A172 (cell line): ENCODE results near the gene COL5A1. TPM values are rescaled to one million over a fixed set of nuclear protein-coding genes. Genes with fewer than 3 reads are reported as not detected.

Experiments used
- DNase-seq: peaks from one replicate; pipeline ENCODE4 v3.0.0-alpha.2; 2015; ENCODE audit warnings: low spot score
- total RNA-seq: library from RNA; depleted of rRNA; stranded (reverse); fragments of >200 nt; shearing (Covaris generic); gene quantifications from 2 replicates; pipeline ENCODE4 v1.2.3, GENCODE V29; 2014

COL5A1 gene
- total RNA-seq, 1 experiment from 2014 or later, result 185 TPM

- DNase-seq, result peak; percentile 63
Measured at GRCh38 chr9:134625361-134626068, 16.1 kb upstream of the COL5A1 start.

DNA sequence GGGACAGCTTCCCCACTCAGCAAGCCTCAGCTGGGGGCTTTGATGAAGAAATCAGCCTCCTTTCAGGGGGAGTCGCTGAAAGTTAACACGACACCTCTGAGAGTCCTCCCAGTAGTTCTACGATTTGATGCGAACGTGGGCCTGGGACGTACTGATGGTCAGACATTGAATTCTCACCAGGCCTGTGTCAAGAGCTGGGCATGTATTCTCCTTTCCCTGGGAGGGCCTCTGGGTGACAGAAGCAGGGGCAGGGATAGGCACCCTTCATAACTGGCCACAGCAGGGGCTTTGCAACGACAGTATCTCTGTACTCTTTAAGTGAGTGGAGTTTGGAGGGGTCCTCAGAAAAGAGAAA is 15.6 kb upstream of the COL5A1 start:
- DNase-seq, result no peak

GRCh38 chr9:134626571-134627416 is 14.8 kb upstream of the COL5A1 start:
- peak; percentile 83 for DNase-seq

- DNase-seq, result no peak
Measured at GRCh38 chr9:134627417-134628353, 13.9 kb upstream of the COL5A1 start.

DNA sequence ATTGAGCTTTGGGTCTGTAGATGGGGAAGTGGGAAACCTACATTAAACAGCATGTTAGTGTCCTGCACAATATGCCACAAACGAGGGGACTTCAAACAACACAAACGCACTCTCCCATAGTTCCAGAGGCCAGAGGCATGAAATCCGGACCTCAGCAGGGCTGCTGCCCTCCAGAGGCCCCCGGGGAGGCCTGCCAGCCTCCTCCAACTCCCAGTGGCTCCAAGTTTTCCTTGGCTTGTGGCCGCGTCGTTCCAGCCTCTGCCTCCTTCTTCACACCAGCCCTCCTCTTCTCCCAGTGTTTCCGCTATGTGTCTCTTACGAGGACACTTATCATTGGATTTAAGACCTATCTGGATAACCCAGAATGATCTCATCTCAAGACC is 13.3 kb upstream of the COL5A1 start:
- no peak for DNase-seq

DNA sequence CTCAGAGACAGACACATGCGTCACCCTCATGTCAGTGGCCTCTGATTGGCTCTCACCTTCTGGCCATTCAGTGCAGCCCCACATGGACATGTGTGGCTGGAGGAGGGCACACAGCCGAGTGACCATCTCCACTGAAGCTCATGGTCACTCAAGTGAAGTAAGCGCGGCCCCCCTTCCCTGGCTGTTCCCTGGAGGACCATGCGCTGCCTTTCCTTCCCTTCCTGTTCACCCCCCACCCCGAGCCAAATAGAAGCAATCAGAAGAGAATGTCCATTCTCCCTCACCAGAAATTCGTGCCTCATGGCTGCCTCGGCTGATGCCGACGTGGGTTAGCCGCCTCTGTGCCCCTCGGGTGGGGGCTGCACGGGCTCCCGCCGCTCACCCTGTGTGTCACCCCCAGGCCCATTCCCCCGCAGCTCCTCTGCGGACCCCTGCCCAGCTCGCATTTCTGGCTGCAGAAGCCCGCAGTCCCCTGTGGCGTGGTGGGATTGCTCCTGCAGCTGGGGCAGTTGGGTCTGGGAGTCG is 12.5 kb upstream of the COL5A1 start:
- DNase-seq, result no peak

GRCh38 chr9:134629586-134630392 is 11.8 kb upstream of the COL5A1 start:
- DNase-seq, result no peak

GRCh38 chr9:134630393-134630790 is 11.2 kb upstream of the COL5A1 start:
- DNase-seq, result no peak

- no peak for DNase-seq
Measured at GRCh38 chr9:134630861-134631260, 10.7 kb upstream of the COL5A1 start.

GRCh38 chr9:134631881-134632280 is 9.7 kb upstream of the COL5A1 start:
- DNase-seq, result no peak

GRCh38 chr9:134632329-134632728 is 9.3 kb upstream of the COL5A1 start:
- DNase-seq, result no peak

- DNase-seq, result no peak
Measured at GRCh38 chr9:134633362-134634142, 8.1 kb upstream of the COL5A1 start.

- no peak for DNase-seq
Measured at GRCh38 chr9:134634176-134634575, 7.4 kb upstream of the COL5A1 start.

- no peak for DNase-seq
Measured at GRCh38 chr9:134634667-134635230, 6.9 kb upstream of the COL5A1 start.

GRCh38 chr9:134635351-134636148 is 6.1 kb upstream of the COL5A1 start:
- DNase-seq, result no peak

DNA sequence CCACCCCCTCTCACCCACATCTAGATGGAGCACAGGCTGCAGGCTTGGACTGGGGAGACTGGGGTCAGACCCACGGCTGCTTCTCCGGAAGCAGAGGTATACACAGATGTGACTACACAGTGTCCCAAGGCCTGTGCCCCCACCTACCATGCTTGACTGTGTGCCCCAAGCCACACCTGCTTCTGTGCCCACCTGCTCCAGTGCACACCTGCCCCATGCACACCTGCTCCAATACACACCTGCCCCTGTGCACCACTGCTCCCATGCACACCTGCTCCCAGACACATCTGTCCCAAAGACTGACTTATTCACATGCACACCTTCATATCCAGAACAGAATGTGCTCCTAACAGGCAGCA is 5.5 kb upstream of the COL5A1 start:
- no peak for DNase-seq

GRCh38 chr9:134637241-134637640 is 4.4 kb upstream of the COL5A1 start:
- peak; percentile 83 for DNase-seq

DNA sequence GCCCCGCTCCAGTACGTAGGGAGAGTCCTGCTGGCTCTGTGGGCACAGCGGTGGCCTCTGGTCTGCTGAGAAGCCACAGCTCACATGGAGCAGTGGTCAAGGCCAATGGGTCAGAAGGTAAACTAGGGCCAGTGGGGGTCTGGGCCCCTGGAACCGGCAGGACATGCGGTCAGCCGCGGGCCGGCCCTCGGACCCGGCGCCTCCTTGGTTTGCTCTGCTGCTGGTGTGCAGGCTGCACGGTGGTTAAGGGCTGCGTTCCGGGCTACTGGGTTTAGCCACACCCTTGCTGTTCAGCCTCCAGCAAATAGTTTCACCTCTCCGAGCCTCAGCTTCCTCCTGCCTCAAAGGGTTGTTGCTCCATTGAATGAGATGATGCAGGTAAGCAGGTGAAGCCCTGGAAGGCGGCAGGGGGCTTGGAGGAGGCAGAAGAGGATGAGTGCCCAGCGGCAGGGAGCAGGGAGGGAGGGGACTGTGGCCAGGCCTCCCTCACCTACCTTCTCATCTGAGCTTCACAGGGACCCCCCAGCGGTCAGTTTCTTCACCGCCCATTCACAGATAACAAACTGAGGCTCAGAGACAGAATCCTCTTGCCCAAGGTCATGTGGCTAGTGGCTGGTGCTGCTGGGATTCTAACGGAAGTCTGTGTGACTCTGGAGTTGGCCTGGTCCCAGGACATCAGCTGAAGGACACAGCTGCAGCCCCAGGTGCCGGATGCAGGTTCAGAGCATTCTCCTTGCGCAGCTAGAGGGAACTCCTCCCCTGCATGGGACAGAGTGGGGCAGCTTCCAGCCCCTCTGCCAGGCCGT is 3.7 kb upstream of the COL5A1 start:
- no peak for DNase-seq
